OCI-LY1 (cell line): ENCODE measurements around the gene CRIM1.

Source experiments
- H2AFZ ChIP-seq: fragments of 200-600 bp; sonication (generic), shearing (Covaris generic); 2 replicates; pipeline ENCODE4 v1.6.0; 2014; ENCODE audit warnings: antibody characterized with exemption, mild to moderate bottlenecking, low read length
- H3F3A ChIP-seq: fragments of 200-600 bp; sonication (generic), shearing (Covaris generic); 2 replicates; pipeline ENCODE4 v1.6.0; 2014; ENCODE audit warnings: mild to moderate bottlenecking, antibody characterized with exemption, low read length, moderate library complexity; ENCODE audit not compliant: insufficient read depth
- H3K27ac ChIP-seq: fragments of 200-600 bp; sonication (generic); 2 replicates; pipeline ENCODE4 v1.5.1; 2014; ENCODE audit warnings: low read length, mixed run types, mild to moderate bottlenecking, low read depth; ENCODE audit not compliant: poor library complexity, severe bottlenecking
- H3K27me3 ChIP-seq: fragments of 200-600 bp; sonication (generic); 2 replicates; pipeline ENCODE4 v1.6.0; 2014; ENCODE audit warnings: antibody characterized with exemption, mild to moderate bottlenecking, low read length, moderate library complexity; ENCODE audit not compliant: insufficient read depth
- H3K36me3 ChIP-seq: fragments of 200-600 bp; sonication (generic); 2 replicates; pipeline ENCODE4 v1.6.1; 2014; ENCODE audit warnings: mild to moderate bottlenecking, antibody characterized with exemption, low read length, moderate library complexity, mixed read lengths; ENCODE audit not compliant: insufficient read depth
- H3K4me1 ChIP-seq: fragments of 200-600 bp; sonication (generic); 2 replicates; pipeline ENCODE4 v1.5.1; 2014; ENCODE audit warnings: mild to moderate bottlenecking, low read length, moderate library complexity; ENCODE audit not compliant: insufficient read depth, severe bottlenecking
- H3K4me2 ChIP-seq: fragments of 200-600 bp; sonication (generic), shearing (Covaris generic); 2 replicates; pipeline ENCODE4 v1.6.1; 2014; ENCODE audit warnings: low read length
- H3K4me3 ChIP-seq: fragments of 200-600 bp; sonication (generic); 2 replicates; pipeline ENCODE4 v1.5.1; 2014; ENCODE audit warnings: low read length, low read depth, mild to moderate bottlenecking, mixed read lengths; ENCODE audit not compliant: poor library complexity, severe bottlenecking
- H3K79me2 ChIP-seq: fragments of 200-600 bp; shearing (Covaris generic); 2 replicates; pipeline ENCODE4 v1.6.1; 2016; ENCODE audit warnings: mixed run types, low read length, mixed read lengths; ENCODE audit not compliant: insufficient read depth
- H3K9ac ChIP-seq: fragments of 200-600 bp; sonication (generic), shearing (Covaris generic); 2 replicates; pipeline ENCODE4 v1.6.1; 2014; ENCODE audit warnings: mild to moderate bottlenecking, low read length, mixed read lengths
- H3K9me2 ChIP-seq: fragments of 200-600 bp; sonication (generic), shearing (Covaris generic); 2 replicates; pipeline ENCODE4 v1.6.1; 2014; ENCODE audit warnings: low read depth, mild to moderate bottlenecking, low read length, mixed read lengths
- H3K9me3 ChIP-seq: fragments of 200-600 bp; shearing (Covaris generic); 2 replicates; pipeline ENCODE4 v1.6.1; 2014; ENCODE audit warnings: low read length, mixed read lengths
- H4K20me1 ChIP-seq: fragments of 200-600 bp; sonication (generic), shearing (Covaris generic); 2 replicates; pipeline ENCODE4 v1.6.0; 2016; ENCODE audit warnings: mild to moderate bottlenecking, low read length; ENCODE audit not compliant: insufficient read depth
- EZH2 ChIP-seq: fragments of 200-600 bp; sonication (generic), shearing (Covaris generic); IDR thresholded peaks from 2 replicates; pipeline ENCODE4 v1.8.0; 2017; ENCODE audit warnings: borderline replicate concordance, mixed run types, mild to moderate bottlenecking, antibody characterized with exemption, low read length, moderate library complexity, mixed read lengths
- TF ChIP-seq, protein P1 (sequence below): fragments of 200-600 bp; sonication (generic), shearing (Covaris generic); IDR thresholded peaks from 2 replicates; pipeline ENCODE4 v1.5.1; 2017; ENCODE audit warnings: mild to moderate bottlenecking, antibody characterized with exemption, low read length, moderate library complexity, mixed read lengths

The CRIM1 gene

DNA sequence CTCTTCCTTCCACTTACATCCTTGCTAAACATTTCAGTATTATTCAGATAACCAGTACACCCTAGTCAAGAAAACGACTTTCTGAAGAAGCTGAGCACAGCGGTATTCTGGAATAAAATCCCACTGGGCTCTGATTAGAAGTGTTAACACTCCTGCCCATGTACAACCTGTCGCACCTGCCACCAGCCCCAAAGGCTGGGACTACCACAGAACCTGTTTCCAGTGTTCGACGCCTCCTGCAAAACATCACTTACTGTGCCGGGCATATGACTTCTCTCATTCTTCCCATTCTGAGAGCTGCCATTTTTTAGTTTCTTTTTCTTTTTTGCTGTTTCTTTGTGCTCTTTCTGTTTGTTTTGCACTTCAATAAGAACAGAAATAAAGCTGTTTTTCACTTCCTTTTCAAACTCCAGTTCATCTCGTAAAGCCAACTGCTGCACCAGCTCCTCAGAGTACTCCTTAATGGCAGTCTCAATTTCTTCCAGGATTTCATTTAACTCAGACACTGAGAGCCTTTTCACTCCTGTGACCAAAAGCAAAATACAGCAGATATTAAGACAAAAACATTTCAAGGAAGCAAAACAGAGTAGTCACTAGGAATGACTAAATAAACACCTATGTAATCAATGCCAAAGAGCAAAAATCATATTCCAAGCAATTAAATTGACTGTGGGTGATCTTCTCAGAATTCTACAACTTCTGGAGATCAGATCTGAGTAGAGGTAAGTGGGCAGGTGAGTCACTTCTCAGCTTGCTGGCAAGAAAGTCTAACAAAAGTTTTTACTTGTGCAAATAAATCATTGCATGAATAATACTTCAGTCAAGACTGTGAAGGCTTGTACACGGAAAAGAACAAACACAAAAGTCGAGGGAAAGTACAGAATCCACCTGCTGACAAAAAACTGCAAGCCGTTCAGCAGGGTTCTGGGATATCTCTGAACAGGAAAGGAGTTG is 223.0 kb downstream of the CRIM1 start:
- no peaks in the 10 kb centered on the region for H3K27me3 ChIP-seq
- no peaks in the 10 kb centered on the region for H3F3A ChIP-seq
- H2AFZ ChIP-seq = no peak overlapping the region
- H3K4me1 ChIP-seq = no peaks in the 10 kb centered on the region
- peaks cover 81% of the 10 kb centered on the region for H3K36me3 ChIP-seq
- H3K27ac ChIP-seq = no peak overlapping the region
- no peak overlapping the region for H3K9ac ChIP-seq
- no peaks in the 10 kb centered on the region for H3K79me2 ChIP-seq
- H3K9me2 ChIP-seq = no peaks in the 10 kb centered on the region
- no peaks in the 10 kb centered on the region for H4K20me1 ChIP-seq
- H3K4me3 ChIP-seq = no peak overlapping the region
- H3K9me3 ChIP-seq = no peaks in the 10 kb centered on the region
- no peak overlapping the region for H3K4me2 ChIP-seq
- TF ChIP-seq, protein P1, sequence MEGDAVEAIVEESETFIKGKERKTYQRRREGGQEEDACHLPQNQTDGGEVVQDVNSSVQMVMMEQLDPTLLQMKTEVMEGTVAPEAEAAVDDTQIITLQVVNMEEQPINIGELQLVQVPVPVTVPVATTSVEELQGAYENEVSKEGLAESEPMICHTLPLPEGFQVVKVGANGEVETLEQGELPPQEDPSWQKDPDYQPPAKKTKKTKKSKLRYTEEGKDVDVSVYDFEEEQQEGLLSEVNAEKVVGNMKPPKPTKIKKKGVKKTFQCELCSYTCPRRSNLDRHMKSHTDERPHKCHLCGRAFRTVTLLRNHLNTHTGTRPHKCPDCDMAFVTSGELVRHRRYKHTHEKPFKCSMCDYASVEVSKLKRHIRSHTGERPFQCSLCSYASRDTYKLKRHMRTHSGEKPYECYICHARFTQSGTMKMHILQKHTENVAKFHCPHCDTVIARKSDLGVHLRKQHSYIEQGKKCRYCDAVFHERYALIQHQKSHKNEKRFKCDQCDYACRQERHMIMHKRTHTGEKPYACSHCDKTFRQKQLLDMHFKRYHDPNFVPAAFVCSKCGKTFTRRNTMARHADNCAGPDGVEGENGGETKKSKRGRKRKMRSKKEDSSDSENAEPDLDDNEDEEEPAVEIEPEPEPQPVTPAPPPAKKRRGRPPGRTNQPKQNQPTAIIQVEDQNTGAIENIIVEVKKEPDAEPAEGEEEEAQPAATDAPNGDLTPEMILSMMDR = no peak
- no peak for TF ChIP-seq EZH2

DNA sequence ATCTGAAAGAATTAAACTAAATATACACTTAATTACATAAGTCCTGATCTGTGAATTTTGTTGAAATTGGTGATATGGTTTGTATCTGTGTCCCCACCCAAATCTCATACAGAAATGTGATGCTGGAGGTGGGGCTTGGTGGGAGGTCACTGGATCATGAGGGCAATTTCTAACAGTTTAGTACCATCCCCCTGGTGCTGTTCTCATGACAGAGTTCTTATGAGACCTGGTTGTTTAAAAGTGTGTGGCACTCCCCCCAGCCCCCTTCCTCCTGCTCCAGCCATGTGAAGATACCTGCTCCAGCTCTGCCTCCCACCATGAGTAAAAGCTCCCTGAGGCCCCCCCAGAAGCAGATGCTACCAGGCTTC is 223.7 kb downstream of the CRIM1 start:
- H4K20me1 ChIP-seq = no peaks in the 10 kb centered on the region
- no peak overlapping the region for H3K4me3 ChIP-seq
- H3K79me2 ChIP-seq = no peaks in the 10 kb centered on the region
- no peaks in the 10 kb centered on the region for H3K4me1 ChIP-seq
- no peak overlapping the region for H3K27ac ChIP-seq
- no peaks in the 10 kb centered on the region for H3K27me3 ChIP-seq
- H3K9me2 ChIP-seq = no peaks in the 10 kb centered on the region
- H3F3A ChIP-seq = no peaks in the 10 kb centered on the region
- H3K36me3 ChIP-seq = peaks cover 84% of the 10 kb centered on the region
- no peak overlapping the region for H3K4me2 ChIP-seq
- no peaks in the 10 kb centered on the region for H3K9me3 ChIP-seq
- H3K9ac ChIP-seq = no peak overlapping the region
- H2AFZ ChIP-seq = no peak overlapping the region
- TF ChIP-seq, protein P1 = no peak
- no peak for TF ChIP-seq EZH2

DNA sequence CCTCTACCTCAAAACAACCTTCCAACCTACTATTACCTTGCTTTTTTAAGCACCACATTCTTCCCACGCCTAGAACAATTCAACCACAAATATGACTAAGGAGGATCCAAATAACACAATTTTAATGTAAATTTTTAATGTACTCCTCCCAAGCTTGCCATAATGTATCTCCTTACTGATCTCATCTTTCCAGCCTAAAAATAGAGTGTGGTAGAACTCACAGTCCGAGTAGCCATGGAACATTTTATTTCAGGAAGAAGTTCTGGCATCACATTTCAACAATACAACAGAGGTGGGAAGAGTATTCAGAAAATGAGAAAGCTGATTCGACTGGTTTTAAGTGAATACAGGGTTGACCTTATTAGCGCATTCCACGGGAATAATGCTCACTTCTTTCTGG is 227.0 kb downstream of the CRIM1 start:
- no peak overlapping the region for H2AFZ ChIP-seq
- no peaks in the 10 kb centered on the region for H3K27me3 ChIP-seq
- peaks cover 86% of the 10 kb centered on the region for H3K36me3 ChIP-seq
- no peak overlapping the region for H3K4me3 ChIP-seq
- H3F3A ChIP-seq = no peaks in the 10 kb centered on the region
- H3K27ac ChIP-seq = no peak overlapping the region
- no peaks in the 10 kb centered on the region for H3K9me2 ChIP-seq
- no peaks in the 10 kb centered on the region for H3K79me2 ChIP-seq
- H3K9ac ChIP-seq = no peak overlapping the region
- TF ChIP-seq, protein P1 = no peak
- H3K4me2 ChIP-seq = no peak overlapping the region
- H4K20me1 ChIP-seq = no peaks in the 10 kb centered on the region
- H3K9me3 ChIP-seq = no peaks in the 10 kb centered on the region
- no peaks in the 10 kb centered on the region for H3K4me1 ChIP-seq
